ENCODE data around the gene FRRS1. TPM values are rescaled to one million over a fixed set of nuclear protein-coding genes. Genes with fewer than 3 reads are reported as not detected.
A peak's percentile ranks its signal among the peaks of the same experiment; 100 is the strongest.

Gene FRRS1, protein sequence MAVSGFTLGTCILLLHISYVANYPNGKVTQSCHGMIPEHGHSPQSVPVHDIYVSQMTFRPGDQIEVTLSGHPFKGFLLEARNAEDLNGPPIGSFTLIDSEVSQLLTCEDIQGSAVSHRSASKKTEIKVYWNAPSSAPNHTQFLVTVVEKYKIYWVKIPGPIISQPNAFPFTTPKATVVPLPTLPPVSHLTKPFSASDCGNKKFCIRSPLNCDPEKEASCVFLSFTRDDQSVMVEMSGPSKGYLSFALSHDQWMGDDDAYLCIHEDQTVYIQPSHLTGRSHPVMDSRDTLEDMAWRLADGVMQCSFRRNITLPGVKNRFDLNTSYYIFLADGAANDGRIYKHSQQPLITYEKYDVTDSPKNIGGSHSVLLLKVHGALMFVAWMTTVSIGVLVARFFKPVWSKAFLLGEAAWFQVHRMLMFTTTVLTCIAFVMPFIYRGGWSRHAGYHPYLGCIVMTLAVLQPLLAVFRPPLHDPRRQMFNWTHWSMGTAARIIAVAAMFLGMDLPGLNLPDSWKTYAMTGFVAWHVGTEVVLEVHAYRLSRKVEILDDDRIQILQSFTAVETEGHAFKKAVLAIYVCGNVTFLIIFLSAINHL
- 10 to 100 TPM; 10.4 to 12.9 (median 11.3) TPM for total RNA-seq

DNA sequence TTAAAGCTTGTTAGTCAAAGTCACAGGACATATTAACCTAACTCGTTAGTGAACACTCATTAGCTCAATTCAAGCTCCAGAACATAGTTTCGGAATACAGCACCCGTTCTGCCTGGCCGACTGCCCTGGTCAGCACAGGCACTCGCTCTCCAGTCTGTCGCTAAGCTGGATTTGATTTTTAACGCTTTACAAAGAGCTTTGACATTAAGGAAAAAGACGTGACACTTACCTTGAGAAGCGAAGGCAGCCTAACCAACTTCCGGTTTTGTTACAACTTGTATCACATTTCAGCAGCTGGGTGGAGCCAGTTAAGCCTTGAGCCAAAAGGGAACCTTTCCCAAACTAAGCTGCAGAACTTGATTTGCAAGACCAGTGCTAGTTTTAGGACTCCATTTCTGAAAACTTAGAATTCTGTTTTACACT, at the start of gene FRRS1:
Gene FRRS1, minus strand, starts transcription at position 258 of the 423 bp plus-strand sequence. CDS start 17,867 bp downstream, outside the sequence.
- intact Hi-C loops (cut with DNase I): no loop called here
- Histone ChIP-seq H3K27ac (peak within 1 kb of the TSS; percentile 82 to 87 (median 84)), H3K27me3 (no peaks in the 10 kb centered on the region), H3K4me1 (peaks cover 8 to 19% of the 10 kb centered on the region in 2 donors), H3K4me3 (replicated peaks in 1 of 3) (peak within 1 kb of the TSS in 2 of 3 donors; percentile 32 to 39), H3K9me3 (no peaks in the 10 kb centered on the region), H3K36me3 (no peaks in the 10 kb centered on the region)
- TF ChIP-seq, protein P1, sequence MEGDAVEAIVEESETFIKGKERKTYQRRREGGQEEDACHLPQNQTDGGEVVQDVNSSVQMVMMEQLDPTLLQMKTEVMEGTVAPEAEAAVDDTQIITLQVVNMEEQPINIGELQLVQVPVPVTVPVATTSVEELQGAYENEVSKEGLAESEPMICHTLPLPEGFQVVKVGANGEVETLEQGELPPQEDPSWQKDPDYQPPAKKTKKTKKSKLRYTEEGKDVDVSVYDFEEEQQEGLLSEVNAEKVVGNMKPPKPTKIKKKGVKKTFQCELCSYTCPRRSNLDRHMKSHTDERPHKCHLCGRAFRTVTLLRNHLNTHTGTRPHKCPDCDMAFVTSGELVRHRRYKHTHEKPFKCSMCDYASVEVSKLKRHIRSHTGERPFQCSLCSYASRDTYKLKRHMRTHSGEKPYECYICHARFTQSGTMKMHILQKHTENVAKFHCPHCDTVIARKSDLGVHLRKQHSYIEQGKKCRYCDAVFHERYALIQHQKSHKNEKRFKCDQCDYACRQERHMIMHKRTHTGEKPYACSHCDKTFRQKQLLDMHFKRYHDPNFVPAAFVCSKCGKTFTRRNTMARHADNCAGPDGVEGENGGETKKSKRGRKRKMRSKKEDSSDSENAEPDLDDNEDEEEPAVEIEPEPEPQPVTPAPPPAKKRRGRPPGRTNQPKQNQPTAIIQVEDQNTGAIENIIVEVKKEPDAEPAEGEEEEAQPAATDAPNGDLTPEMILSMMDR (IDR thresholded peaks at IDR 0.05): no peak
- TF ChIP-seq POLR2A (IDR thresholded peaks at IDR 0.05): peak in 1 of 2 donors; percentile 78
- peak; percentile 79 to 81 for DNase-seq
- 0% methylated on average over 10 of the region's 10 CpGs for WGBS, 2 donors

DNA sequence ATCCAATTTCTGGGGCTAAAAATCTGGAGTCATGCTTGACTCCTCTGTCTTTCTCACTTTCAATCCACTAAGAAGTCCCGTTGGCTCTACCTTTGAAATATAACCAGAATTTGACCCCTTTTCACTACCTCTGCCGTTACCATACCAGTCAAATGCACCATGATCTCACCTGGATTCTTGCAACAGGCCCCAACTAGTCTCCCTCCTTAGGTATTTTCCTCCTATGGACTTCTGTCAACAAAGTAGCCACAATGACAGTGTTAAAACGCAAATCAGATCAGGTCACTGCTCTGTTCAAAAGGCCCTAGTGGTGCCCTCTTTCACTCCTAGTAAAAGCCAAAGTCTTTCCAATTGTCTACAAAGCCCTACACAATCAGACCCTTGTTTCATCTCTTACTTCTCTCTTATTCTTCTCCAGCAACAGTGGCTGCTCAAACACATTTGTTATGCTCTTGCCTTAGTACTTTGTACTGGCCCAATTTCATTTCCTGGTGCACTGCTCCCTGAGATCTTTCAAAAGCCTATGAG, 48.0 kb upstream of the FRRS1 start:
- intact Hi-C loops (cut with DNase I): loop anchor here (10.0 kb wide), 1 partner anchor 220 kb away; a partner anchor contains a TSS
- TF ChIP-seq POLR2A (IDR thresholded peaks at IDR 0.05): no peak
- TF ChIP-seq, protein P1 (IDR thresholded peaks at IDR 0.05): no peak
- Histone ChIP-seq H3K36me3 (no peaks in the 10 kb centered on the region), H3K4me1 (no peaks in the 10 kb centered on the region), H3K4me3 (replicated peaks in 1 of 3) (no peak overlapping the region), H3K9me3 (no peaks in the 10 kb centered on the region), H3K27ac (no peak overlapping the region), H3K27me3 (no peaks in the 10 kb centered on the region)
- WGBS, 2 donors: 84 to 86% methylated on average over 3 of the region's 3 CpGs
- DNase-seq: no peak

DNA sequence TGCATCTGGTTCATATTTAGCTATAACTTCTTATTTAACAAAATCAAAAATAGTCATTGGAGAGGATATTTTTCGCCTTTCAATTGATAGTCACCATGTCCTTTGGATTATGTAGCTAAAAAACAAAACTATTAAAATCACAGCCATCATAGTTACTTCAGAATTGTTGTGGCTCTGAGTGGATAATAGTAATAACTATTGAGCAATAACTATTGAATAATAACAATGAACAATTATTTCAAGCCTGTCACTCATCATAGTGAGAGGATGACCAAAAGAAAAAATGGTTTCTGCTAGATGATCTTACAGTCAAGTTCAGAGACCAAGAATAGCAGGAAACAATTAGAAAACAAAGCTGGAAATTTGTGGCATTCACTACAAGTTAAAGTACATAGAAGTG, 45.3 kb upstream of the FRRS1 start:
- Histone ChIP-seq H3K27ac (no peak overlapping the region), H3K9me3 (no peaks in the 10 kb centered on the region), H3K4me3 (replicated peaks in 1 of 3) (no peak overlapping the region), H3K36me3 (no peaks in the 10 kb centered on the region), H3K4me1 (no peaks in the 10 kb centered on the region), H3K27me3 (no peaks in the 10 kb centered on the region)
- 98 to 99% methylated on average over 1 of the region's 1 CpG for WGBS, 2 donors
- intact Hi-C loops (cut with DNase I): loop anchor here (10.0 kb wide), 1 partner anchor 223 kb away; a partner anchor contains a TSS
- TF ChIP-seq POLR2A (IDR thresholded peaks at IDR 0.05): no peak
- TF ChIP-seq, protein P1 (IDR thresholded peaks at IDR 0.05): no peak
- no peak for DNase-seq

DNA sequence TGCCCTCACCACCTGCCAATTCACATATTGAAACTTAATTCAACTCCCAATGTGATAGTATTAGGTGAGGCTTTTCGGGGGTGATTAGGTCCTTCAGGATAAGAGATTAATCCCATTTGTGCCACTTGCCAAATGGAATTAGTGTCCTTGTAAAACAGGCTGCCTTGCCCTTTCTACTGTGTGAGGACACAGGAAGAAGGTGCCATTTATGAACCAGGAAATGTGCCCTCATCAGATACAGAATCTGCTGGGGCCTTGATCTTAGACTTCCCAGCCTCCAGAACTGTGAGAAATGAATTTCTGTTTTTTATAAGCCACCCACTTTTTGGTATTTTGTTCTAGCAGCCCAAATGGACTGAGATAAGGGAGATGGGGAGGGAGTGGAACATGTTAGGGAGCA, 44.6 kb upstream of the FRRS1 start:
- Histone ChIP-seq H3K9me3 (no peaks in the 10 kb centered on the region), H3K27me3 (no peaks in the 10 kb centered on the region), H3K27ac (no peak overlapping the region), H3K36me3 (no peaks in the 10 kb centered on the region), H3K4me3 (replicated peaks in 1 of 3) (no peak overlapping the region), H3K4me1 (no peaks in the 10 kb centered on the region)
- no peak for TF ChIP-seq POLR2A (IDR thresholded peaks at IDR 0.05)
- TF ChIP-seq, protein P1 (IDR thresholded peaks at IDR 0.05): no peak
- WGBS, 2 donors: 94 to 100% methylated on average over 1 of the region's 1 CpG
- intact Hi-C loops (cut with DNase I): loop anchor here (10.0 kb wide), 1 partner anchor 224 kb away; a partner anchor contains a TSS
- DNase-seq: no peak
